H1 (cell line): ENCODE data around the gene PPP2R2B.
A peak's percentile ranks its signal among the peaks of the same experiment; 100 is the strongest.

Experiments
- ATF2 ChIP-seq: IDR thresholded peaks from 2 replicates; pipeline ENCODE4 v1.6.1; 2012; ENCODE audit warnings: low read length, inconsistent platforms
- CBX5 ChIP-seq: fragments of 300-800, 300-1000 bp; sonication (generic); IDR thresholded peaks from 2 replicates; pipeline ENCODE4 v1.7.1; 2016; ENCODE audit warnings: antibody characterized with exemption, low read length, low read depth
- EP300 ChIP-seq, 2 experiments: IDR thresholded peaks; 1 replicate in 1 of 2; 2 replicates in 1 of 2; pipeline ENCODE4 v1.6.1; 2011 to 2012; ENCODE audit warnings: low read depth in 2 of 2, low read length in 2 of 2, mild to moderate bottlenecking in 2 of 2, borderline replicate concordance in 1 of 2, inconsistent platforms in 1 of 2, moderate library complexity in 1 of 2
- EZH2 ChIP-seq: fragments of 200-600 bp; sonication (generic); IDR thresholded peaks from 2 replicates; pipeline ENCODE4 v1.7.1; 2012; ENCODE audit warnings: low read depth, mild to moderate bottlenecking, moderate library complexity, low read length, inconsistent platforms; ENCODE audit not compliant: severe bottlenecking
- JUN ChIP-seq: IDR thresholded peaks from 2 replicates; pipeline ENCODE4 v1.6.1; 2011; ENCODE audit warnings: low read depth, mild to moderate bottlenecking, improper control_type of control experiment, low read length
- POLR2A ChIP-seq, 2 experiments: IDR thresholded peaks; 1 replicate in 1 of 2; 2 replicates in 1 of 2; pipeline ENCODE4 v1.6.1; 2011; ENCODE audit warnings: low read depth in 2 of 2, low read length in 2 of 2, mild to moderate bottlenecking in 2 of 2; ENCODE audit errors: control extremely low read depth in 1 of 2
- POLR2AphosphoS5 ChIP-seq: IDR thresholded peaks from 2 replicates; pipeline ENCODE4 v1.6.1; 2011; ENCODE audit warnings: low read depth, low read length
- YY1 ChIP-seq: IDR thresholded peaks from 2 replicates; pipeline ENCODE4 v1.6.1; 2011; ENCODE audit warnings: low read depth, mild to moderate bottlenecking, low read length
- TF ChIP-seq, protein P1 (sequence below): IDR thresholded peaks from 2 replicates; pipeline ENCODE4 v1.6.1; 2012; ENCODE audit warnings: inconsistent platforms
- TF ChIP-seq, protein P2 (sequence below): IDR thresholded peaks from 2 replicates; pipeline ENCODE4 v1.6.1; 2012; ENCODE audit warnings: inconsistent platforms
- TF ChIP-seq, protein P3 (sequence below), 3 experiments: IDR thresholded peaks; 1 replicate in 2 of 3; 2 replicates in 1 of 3; pipeline versions ENCODE4 v1.5.1 to v1.6.1; 2011; ENCODE audit warnings: low read length in 3 of 3, mild to moderate bottlenecking in 3 of 3, inconsistent platforms in 2 of 3, low read depth in 1 of 3, moderate library complexity in 1 of 3; ENCODE audit not compliant: insufficient read depth in 1 of 3; ENCODE audit errors: control extremely low read depth in 1 of 3
- TF ChIP-seq, protein P4 (sequence below): IDR thresholded peaks from 2 replicates; pipeline ENCODE4 v1.6.1; 2011; ENCODE audit warnings: low read length, improper control_type of control experiment

DNA sequence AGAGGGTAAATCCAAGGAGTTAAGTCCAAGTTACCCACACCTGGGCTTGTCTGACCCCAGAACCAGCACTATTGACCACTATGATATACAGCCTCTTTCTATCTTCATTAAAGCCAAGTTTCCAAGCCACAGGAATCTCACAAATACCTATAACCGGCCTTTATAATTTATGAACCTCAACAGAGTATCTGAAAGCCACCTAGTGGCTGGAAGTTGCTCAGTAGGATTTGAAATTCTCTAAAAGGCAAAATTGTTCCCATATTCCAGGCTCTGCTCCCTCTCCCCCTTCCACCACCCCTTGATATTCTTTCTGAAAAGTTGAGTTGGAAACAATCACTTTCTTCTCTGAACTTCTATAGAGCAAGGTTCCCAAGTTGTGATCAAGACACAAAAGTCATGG is 256.2 kb downstream of the PPP2R2B start:
- TF ChIP-seq ATF2 (no peak), EZH2 (no peak), EP300 (IDR thresholded peaks at IDR 0.05; ENCODE audit: borderline replicate concordance in 1 of 2, low read depth in 2 of 2, low read length in 2 of 2) (no peak), JUN (no peak), YY1 (no peak), CBX5 (no peak), POLR2AphosphoS5 (no peak), POLR2A (IDR thresholded peaks at IDR 0.05; ENCODE audit: control extremely low read depth in 1 of 2, low read depth in 2 of 2, low read length in 2 of 2) (no peak)
- TF ChIP-seq, protein P1, sequence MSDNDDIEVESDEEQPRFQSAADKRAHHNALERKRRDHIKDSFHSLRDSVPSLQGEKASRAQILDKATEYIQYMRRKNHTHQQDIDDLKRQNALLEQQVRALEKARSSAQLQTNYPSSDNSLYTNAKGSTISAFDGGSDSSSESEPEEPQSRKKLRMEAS: no peak
- TF ChIP-seq, protein P2, sequence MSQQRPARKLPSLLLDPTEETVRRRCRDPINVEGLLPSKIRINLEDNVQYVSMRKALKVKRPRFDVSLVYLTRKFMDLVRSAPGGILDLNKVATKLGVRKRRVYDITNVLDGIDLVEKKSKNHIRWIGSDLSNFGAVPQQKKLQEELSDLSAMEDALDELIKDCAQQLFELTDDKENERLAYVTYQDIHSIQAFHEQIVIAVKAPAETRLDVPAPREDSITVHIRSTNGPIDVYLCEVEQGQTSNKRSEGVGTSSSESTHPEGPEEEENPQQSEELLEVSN: no peak
- TF ChIP-seq, protein P3, sequence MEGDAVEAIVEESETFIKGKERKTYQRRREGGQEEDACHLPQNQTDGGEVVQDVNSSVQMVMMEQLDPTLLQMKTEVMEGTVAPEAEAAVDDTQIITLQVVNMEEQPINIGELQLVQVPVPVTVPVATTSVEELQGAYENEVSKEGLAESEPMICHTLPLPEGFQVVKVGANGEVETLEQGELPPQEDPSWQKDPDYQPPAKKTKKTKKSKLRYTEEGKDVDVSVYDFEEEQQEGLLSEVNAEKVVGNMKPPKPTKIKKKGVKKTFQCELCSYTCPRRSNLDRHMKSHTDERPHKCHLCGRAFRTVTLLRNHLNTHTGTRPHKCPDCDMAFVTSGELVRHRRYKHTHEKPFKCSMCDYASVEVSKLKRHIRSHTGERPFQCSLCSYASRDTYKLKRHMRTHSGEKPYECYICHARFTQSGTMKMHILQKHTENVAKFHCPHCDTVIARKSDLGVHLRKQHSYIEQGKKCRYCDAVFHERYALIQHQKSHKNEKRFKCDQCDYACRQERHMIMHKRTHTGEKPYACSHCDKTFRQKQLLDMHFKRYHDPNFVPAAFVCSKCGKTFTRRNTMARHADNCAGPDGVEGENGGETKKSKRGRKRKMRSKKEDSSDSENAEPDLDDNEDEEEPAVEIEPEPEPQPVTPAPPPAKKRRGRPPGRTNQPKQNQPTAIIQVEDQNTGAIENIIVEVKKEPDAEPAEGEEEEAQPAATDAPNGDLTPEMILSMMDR (IDR thresholded peaks at IDR 0.05; ENCODE audit: control extremely low read depth in 1 of 3, insufficient read depth in 1 of 3, low read depth in 1 of 3, low read length in 3 of 3): peak in 2 of 3 experiments; percentile 30 to 41; a peak in 2 of 4 replicates
- TF ChIP-seq, protein P4, sequence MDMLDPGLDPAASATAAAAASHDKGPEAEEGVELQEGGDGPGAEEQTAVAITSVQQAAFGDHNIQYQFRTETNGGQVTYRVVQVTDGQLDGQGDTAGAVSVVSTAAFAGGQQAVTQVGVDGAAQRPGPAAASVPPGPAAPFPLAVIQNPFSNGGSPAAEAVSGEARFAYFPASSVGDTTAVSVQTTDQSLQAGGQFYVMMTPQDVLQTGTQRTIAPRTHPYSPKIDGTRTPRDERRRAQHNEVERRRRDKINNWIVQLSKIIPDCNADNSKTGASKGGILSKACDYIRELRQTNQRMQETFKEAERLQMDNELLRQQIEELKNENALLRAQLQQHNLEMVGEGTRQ: no peak
